Chondrocyte (in vitro differentiated cells): ENCODE measurements around the gene CACNG3. TPM values are rescaled to one million over a fixed set of nuclear protein-coding genes. Genes with fewer than 3 reads are reported as not detected.

Source experiments
- DNase-seq: peaks from one replicate; pipeline ENCODE4 v3.0.0; 2021; ENCODE audit warnings: mixed read lengths, low spot score
- H3K27ac Mint-ChIP-seq: one replicate; pipeline ENCODE4 v1.8.0; 2021; ENCODE audit warnings: mild to moderate bottlenecking, moderate library complexity, mixed read lengths; ENCODE audit not compliant: unreplicated experiment
- H3K27me3 Mint-ChIP-seq: 2 replicates; pipeline ENCODE4 v1.8.0; 2021; ENCODE audit warnings: low read depth, mixed read lengths
- H3K36me3 Mint-ChIP-seq: 2 replicates; pipeline ENCODE4 v1.8.0; 2021; ENCODE audit warnings: low read depth, mixed read lengths
- H3K4me1 Mint-ChIP-seq: 2 replicates; pipeline ENCODE4 v1.8.0; 2021; ENCODE audit warnings: low read depth, mild to moderate bottlenecking, mixed read lengths
- H3K4me3 Mint-ChIP-seq: one replicate; pipeline ENCODE4 v1.8.0; 2021; ENCODE audit warnings: mild to moderate bottlenecking, moderate library complexity, mixed read lengths; ENCODE audit not compliant: unreplicated experiment
- H3K9me3 Mint-ChIP-seq: 2 replicates; pipeline ENCODE4 v1.8.0; 2021; ENCODE audit warnings: low read depth, mixed read lengths
- total RNA-seq: library from RNA; stranded (reverse); gene quantifications from 3 replicates; pipeline ENCODE4 v1.2.1, GENCODE V29; 2021
- TF ChIP-seq, protein P1 (sequence below): fragments of 200-600 bp; sonication (generic); IDR thresholded peaks from 2 replicates; pipeline ENCODE4 v1.5.0; 2021; ENCODE audit warnings: antibody characterized with exemption, mild to moderate bottlenecking, moderate library complexity

Gene CACNG3
- total RNA-seq, 1 donor from 2014 or later = not detected

DNA sequence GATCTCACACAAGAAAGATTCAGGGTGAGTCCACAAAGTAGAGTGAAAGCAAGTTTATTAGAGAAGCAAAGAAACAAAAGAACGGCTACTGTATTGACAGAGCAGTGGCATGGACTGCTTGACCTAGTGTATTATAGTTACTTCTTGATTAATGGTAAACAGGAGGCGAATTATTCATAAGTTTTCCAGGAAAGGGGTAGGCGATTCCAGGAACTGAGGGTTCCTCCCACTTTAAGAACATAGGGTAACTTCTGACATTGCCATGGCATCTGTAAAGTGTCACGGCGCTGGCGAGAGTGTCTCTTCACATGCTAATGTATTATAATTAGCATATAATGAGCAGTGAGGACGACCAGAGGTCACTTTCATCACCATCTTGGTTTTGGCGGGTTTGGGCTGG is 93.2 kb downstream of the CACNG3 start:
- TF ChIP-seq, protein P1, sequence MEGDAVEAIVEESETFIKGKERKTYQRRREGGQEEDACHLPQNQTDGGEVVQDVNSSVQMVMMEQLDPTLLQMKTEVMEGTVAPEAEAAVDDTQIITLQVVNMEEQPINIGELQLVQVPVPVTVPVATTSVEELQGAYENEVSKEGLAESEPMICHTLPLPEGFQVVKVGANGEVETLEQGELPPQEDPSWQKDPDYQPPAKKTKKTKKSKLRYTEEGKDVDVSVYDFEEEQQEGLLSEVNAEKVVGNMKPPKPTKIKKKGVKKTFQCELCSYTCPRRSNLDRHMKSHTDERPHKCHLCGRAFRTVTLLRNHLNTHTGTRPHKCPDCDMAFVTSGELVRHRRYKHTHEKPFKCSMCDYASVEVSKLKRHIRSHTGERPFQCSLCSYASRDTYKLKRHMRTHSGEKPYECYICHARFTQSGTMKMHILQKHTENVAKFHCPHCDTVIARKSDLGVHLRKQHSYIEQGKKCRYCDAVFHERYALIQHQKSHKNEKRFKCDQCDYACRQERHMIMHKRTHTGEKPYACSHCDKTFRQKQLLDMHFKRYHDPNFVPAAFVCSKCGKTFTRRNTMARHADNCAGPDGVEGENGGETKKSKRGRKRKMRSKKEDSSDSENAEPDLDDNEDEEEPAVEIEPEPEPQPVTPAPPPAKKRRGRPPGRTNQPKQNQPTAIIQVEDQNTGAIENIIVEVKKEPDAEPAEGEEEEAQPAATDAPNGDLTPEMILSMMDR = no peak
- DNase-seq = no peak
- H3K9me3 Mint-ChIP-seq = no peaks in the 10 kb centered on the region
- no peak overlapping the region for H3K4me3 Mint-ChIP-seq
- no peaks in the 10 kb centered on the region for H3K4me1 Mint-ChIP-seq
- no peaks in the 10 kb centered on the region for H3K27me3 Mint-ChIP-seq
- H3K27ac Mint-ChIP-seq = no peak overlapping the region
- H3K36me3 Mint-ChIP-seq = no peaks in the 10 kb centered on the region

DNA sequence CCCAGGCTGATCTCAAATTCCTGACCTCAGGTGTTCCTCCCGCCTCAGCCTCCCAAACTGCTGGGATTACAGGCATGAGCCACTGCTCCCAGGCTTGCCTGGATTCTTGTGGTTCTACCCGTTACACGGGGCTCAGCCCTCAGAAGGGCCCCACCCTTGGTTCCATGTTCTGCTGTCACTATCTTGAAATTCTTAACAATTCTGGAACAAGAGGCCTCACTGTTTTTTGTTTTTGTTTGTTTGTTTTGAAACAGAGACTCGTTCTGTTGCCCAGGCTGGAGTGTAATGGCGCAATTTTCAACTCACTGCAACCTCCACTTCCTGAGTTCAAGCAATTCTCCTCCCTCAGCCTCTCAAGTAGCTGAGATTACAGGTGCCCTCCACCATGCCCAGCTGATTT is 96.6 kb downstream of the CACNG3 start:
- TF ChIP-seq, protein P1 = no peak
- H3K36me3 Mint-ChIP-seq = no peaks in the 10 kb centered on the region
- no peak overlapping the region for H3K4me3 Mint-ChIP-seq
- H3K27me3 Mint-ChIP-seq = no peaks in the 10 kb centered on the region
- no peak overlapping the region for H3K27ac Mint-ChIP-seq
- no peaks in the 10 kb centered on the region for H3K9me3 Mint-ChIP-seq
- no peaks in the 10 kb centered on the region for H3K4me1 Mint-ChIP-seq
- no peak for DNase-seq

DNA sequence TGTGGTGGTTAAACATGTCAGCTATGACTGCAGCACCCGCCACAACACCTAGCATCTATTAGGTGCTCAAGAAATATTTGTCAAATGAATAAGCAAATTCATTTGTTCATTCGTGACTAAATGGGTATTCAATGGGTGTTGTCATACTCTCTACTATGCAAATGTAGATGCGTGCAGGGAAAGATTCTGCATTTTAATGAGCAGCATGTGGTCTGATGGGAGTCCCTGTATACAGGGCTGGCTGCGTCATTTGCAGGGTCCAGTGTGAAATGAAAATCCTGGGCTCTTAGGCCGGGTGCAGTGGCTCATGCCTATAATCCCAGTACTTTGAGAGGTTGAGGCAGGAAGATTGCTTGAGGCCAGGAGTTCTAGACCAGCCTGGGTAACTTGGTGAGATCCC is 97.5 kb downstream of the CACNG3 start:
- H3K4me1 Mint-ChIP-seq = no peaks in the 10 kb centered on the region
- TF ChIP-seq, protein P1 = no peak
- H3K36me3 Mint-ChIP-seq = no peaks in the 10 kb centered on the region
- DNase-seq = no peak
- H3K9me3 Mint-ChIP-seq = no peaks in the 10 kb centered on the region
- no peak overlapping the region for H3K27ac Mint-ChIP-seq
- H3K4me3 Mint-ChIP-seq = no peak overlapping the region
- no peaks in the 10 kb centered on the region for H3K27me3 Mint-ChIP-seq

DNA sequence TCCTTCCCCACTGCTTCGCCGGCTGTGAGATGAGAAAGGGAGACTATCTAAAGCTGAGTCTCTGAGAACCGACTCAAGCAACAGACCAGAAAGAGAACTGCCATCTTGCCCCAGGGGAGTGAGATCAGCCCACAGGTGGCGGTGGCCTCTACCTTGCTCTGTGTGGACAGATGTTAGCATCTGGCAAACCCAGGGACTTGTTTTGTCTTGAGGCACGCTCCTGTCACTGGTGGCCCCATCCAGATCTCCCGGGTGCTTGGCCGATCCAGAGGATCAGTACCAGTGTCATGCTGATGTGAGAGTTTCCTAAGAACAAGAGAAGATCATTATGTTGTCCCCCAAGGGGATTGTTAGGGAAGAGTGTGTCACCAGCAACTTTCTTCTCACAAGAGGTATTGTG is 101.4 kb downstream of the CACNG3 start:
- Mint-ChIP-seq H3K9me3 (peaks cover 8% of the 10 kb centered on the region), H3K4me1 (no peaks in the 10 kb centered on the region), H3K27me3 (no peaks in the 10 kb centered on the region), H3K36me3 (no peaks in the 10 kb centered on the region), H3K27ac (no peak overlapping the region), H3K4me3 (no peak overlapping the region)
- TF ChIP-seq, protein P1 = no peak
- DNase-seq = no peak

DNA sequence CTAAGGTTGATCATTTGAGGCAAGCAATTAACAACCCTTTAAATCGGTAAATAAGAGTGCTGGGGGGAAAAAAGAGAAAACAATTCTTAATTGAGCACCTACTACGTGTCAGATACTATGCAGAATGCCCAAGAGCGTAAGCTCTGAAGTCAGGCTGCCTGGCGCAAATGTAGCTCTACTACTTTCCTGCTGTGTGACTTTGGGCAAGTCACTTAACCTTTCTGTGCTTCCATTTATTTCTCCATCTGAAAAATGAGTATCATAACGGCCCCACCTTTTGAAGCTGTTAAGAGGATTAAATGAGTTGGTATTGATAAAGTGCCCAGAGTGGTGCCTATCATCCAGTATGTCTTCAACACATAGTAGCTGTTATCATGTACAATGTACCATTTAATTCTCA is 102.0 kb downstream of the CACNG3 start:
- Mint-ChIP-seq H3K4me3 (no peak overlapping the region), H3K36me3 (no peaks in the 10 kb centered on the region), H3K27ac (no peak overlapping the region), H3K9me3 (peaks cover 8% of the 10 kb centered on the region), H3K27me3 (no peaks in the 10 kb centered on the region), H3K4me1 (no peaks in the 10 kb centered on the region)
- no peak for DNase-seq
- TF ChIP-seq, protein P1 = no peak
